ENCODE results near the gene ALDH2. TPM values are rescaled to one million over a fixed set of nuclear protein-coding genes. Genes with fewer than 3 reads are reported as not detected.

Gene ALDH2
- total RNA-seq, 1 donor from 2014 or later: 41.6 TPM

GRCh38 chr12:111792155-111792855 is 25.6 kb downstream of the ALDH2 start:
- Mint-ChIP-seq H3K27ac (no peak overlapping the region), H3K9me3 (no peaks in the 10 kb centered on the region), H3K4me3 (no peak overlapping the region), H3K4me1 (no peaks in the 10 kb centered on the region), H3K27me3 (ENCODE audit: low read depth) (no peaks in the 10 kb centered on the region), H3K36me3 (peaks cover 15% of the 10 kb centered on the region)
- DNase-seq (ENCODE audit: low spot score in 2 of 2, unreplicated experiment in 2 of 2): no peak
- TF ChIP-seq CTCF (IDR thresholded peaks at IDR 0.05; ENCODE audit: unreplicated experiment): no peak

GRCh38 chr12:111792856-111793235 is 26.1 kb downstream of the ALDH2 start:
- no peak for DNase-seq (ENCODE audit: low spot score in 2 of 2, unreplicated experiment in 2 of 2)
- H3K27ac Mint-ChIP-seq: no peak overlapping the region
- TF ChIP-seq CTCF (IDR thresholded peaks at IDR 0.05; ENCODE audit: unreplicated experiment): no peak
- H3K4me3 Mint-ChIP-seq: no peak overlapping the region
- H3K9me3 Mint-ChIP-seq: no peaks in the 10 kb centered on the region
- H3K36me3 Mint-ChIP-seq: peaks cover 17% of the 10 kb centered on the region
- H3K27me3 Mint-ChIP-seq (ENCODE audit: low read depth): no peaks in the 10 kb centered on the region
- H3K4me1 Mint-ChIP-seq: no peaks in the 10 kb centered on the region

GRCh38 chr12:111798182-111798581 is 31.4 kb downstream of the ALDH2 start:
- no peaks in the 10 kb centered on the region for H3K4me1 Mint-ChIP-seq
- H3K4me3 Mint-ChIP-seq: no peak overlapping the region
- no peak for DNase-seq (ENCODE audit: low spot score in 2 of 2, unreplicated experiment in 2 of 2)
- H3K27ac Mint-ChIP-seq: no peak overlapping the region
- peaks cover 31% of the 10 kb centered on the region for H3K36me3 Mint-ChIP-seq
- no peak for TF ChIP-seq CTCF (IDR thresholded peaks at IDR 0.05; ENCODE audit: unreplicated experiment)
- H3K9me3 Mint-ChIP-seq: no peaks in the 10 kb centered on the region
- no peaks in the 10 kb centered on the region for H3K27me3 Mint-ChIP-seq (ENCODE audit: low read depth)

GRCh38 chr12:111799758-111800157 is 33.0 kb downstream of the ALDH2 start:
- H3K36me3 Mint-ChIP-seq: peaks cover 26% of the 10 kb centered on the region
- DNase-seq (ENCODE audit: low spot score in 2 of 2, unreplicated experiment in 2 of 2): no peak
- H3K27me3 Mint-ChIP-seq (ENCODE audit: low read depth): no peaks in the 10 kb centered on the region
- no peak overlapping the region for H3K27ac Mint-ChIP-seq
- no peak for TF ChIP-seq CTCF (IDR thresholded peaks at IDR 0.05; ENCODE audit: unreplicated experiment)
- no peak overlapping the region for H3K4me3 Mint-ChIP-seq
- no peaks in the 10 kb centered on the region for H3K4me1 Mint-ChIP-seq
- no peaks in the 10 kb centered on the region for H3K9me3 Mint-ChIP-seq

DNA sequence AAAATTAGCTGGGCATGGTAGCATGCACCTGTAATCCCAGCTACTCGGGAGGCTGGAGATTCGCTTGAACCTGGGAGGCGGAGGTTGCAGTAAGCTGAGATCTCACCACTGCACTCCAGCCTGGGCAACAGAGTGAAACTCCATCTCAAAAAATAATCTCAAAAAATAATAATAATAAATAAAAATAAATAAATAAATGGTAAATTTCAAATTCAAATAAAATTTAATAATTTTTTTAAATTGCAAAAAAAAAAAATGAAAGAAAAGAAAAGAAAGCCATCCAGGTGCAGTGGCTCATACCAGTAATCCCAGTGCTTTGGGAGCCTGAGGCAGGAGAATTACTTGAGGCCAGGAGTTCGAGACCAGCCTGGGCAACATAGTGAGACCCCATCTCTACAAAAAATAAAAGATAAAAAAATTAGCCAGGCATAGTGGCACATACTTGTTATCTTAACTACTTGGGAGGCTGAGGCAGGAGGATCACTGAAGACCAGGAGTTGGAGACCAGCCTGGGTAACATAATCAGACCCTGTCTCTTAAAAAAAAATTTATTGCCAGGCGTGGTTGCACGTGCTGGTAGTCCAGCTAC is 36.4 kb downstream of the ALDH2 start:
- peaks cover 32% of the 10 kb centered on the region for H3K36me3 Mint-ChIP-seq
- H3K27me3 Mint-ChIP-seq (ENCODE audit: low read depth): no peaks in the 10 kb centered on the region
- H3K27ac Mint-ChIP-seq: no peak overlapping the region
- no peak overlapping the region for H3K4me3 Mint-ChIP-seq
- H3K9me3 Mint-ChIP-seq: no peaks in the 10 kb centered on the region
- no peak for TF ChIP-seq CTCF (IDR thresholded peaks at IDR 0.05; ENCODE audit: unreplicated experiment)
- no peaks in the 10 kb centered on the region for H3K4me1 Mint-ChIP-seq
- DNase-seq (ENCODE audit: low spot score in 2 of 2, unreplicated experiment in 2 of 2): no peak
